Right ventricle myocardium superior (tissue), 1 donor: Measurements from ENCODE around the gene RUFY3. TPM values are rescaled to one million over a fixed set of nuclear protein-coding genes. Genes with fewer than 3 reads are reported as not detected.
A peak's percentile ranks its signal among the peaks of the same experiment; 100 is the strongest.
"Not testable (repeated sequence)": the region's sequence is repeated elsewhere in the genome, so short reads cannot be mapped to it uniquely, and the experiment has no call there.

Experiments
- ATAC-seq: fragments of 200-7000 bp; cut with Tn5 transposase; one replicate; pipeline ENCODE4 v1.9.1; 2020; ENCODE audit warnings: mild to moderate bottlenecking; ENCODE audit not compliant: poor library complexity
- DNase-seq: peaks from one replicate; pipeline ENCODE4 v3.0.0-alpha.2; 2020
- intact Hi-C: fragments of 100-400 bp; cut with DNase I; formaldehyde crosslinking; loops from one replicate; pipeline ENCODE4 v1.11.2; 2022
- total RNA-seq: library from RNA; stranded (reverse); fragmentation: NEBNext Ultra II Directional; extraction: Animal tissue kit (Norgen Biotek cat#: 25700); gene quantifications from one replicate; pipeline ENCODE4 v1.2.1, GENCODE V29; 2021
- donor health status: DM: no; HTN: yes; CAD: no; lungs with severe emphysema.

RUFY3 gene
- total RNA-seq, 1 donor from 2014 or later: 19.4 TPM

DNA sequence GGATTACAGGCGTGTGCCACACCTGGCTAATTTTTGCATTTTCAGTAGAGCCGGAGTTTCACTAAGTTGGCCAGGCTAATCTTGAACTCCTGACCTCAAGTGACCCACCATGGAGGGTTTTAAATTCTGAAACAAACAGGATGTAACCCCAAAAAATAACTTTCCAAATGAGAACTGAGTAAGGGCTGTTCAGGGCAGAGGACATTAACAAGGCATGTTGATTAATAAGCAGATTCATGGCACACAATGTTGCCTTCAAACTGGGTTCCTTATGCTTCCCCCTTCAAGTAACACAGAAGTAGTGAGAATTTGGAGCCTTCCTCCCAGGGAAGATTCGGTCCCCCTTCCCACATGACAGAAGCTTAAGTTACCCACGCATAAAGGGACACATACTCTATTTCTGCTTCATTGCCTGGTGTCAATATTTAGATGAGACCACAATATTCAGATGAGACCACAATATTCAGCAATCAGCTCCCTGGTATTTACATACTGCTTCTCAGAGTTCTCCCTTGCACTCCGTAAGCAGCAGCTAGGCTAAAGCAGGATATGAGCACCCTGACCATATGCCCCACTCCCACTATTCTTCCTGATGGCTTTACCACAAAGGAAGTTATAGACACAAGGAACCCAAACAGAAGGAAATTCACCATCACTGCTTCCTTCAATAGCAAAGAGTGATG lies 96.5 kb downstream of the RUFY3 start:
- DNase-seq (no peak), ATAC-seq (no peak)
- intact Hi-C loops: no loop called here

DNA sequence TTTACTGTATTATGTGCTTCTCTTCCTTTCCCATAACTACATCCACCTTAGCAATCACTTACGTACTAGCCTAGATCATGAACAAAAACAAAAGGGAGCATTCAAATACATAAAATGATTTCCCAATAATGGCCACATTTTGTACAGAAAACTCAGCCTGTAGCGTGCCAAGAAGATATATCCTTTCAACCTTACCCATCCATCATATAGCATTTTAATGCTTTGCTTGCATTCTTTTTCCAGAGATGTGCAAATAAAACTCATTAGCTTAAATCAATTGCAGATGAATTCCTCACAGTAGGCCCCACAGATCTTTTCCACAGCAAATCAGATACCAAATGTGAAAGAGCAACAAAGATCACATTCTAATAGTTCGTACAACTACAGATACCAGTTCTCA lies 97.2 kb downstream of the RUFY3 start:
- ATAC-seq (no peak), DNase-seq (no peak)
- intact Hi-C loops: no loop called here

DNA sequence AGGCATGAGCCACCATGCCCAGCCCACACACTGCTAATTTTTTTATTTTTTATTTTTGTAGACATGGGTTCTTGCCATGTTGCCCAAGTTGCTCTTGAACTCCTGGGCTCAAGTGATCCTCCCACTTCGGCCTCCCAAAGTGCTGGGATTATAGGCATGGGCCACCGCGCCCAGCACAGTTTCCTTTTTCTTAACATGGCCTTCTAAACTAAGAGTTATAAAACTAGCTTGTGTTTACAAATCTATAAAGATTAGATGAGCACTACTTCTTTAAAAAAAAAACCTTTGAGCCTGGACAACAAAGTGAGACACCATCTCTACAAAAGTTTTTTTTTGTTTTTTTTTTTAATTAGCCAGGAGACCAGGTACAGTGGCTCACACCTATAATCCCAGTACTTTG lies 107.3 kb downstream of the RUFY3 start:
- no peak for DNase-seq
- ATAC-seq: no peak
- intact Hi-C loops: no loop called here

- intact Hi-C loops: no loop called here
- no peak for ATAC-seq
- no peak for DNase-seq
Measured at GRCh38 chr4:70829492-70829891, 107.7 kb downstream of the RUFY3 start.

GRCh38 chr4:70830054-70830453 lies 108.3 kb downstream of the RUFY3 start:
- DNase-seq (no peak), ATAC-seq (no peak)
- intact Hi-C loops: no loop called here

- ATAC-seq: no peak
- intact Hi-C loops: no loop called here
- DNase-seq: no peak
Measured at GRCh38 chr4:70831293-70831692, 109.5 kb downstream of the RUFY3 start.

DNA sequence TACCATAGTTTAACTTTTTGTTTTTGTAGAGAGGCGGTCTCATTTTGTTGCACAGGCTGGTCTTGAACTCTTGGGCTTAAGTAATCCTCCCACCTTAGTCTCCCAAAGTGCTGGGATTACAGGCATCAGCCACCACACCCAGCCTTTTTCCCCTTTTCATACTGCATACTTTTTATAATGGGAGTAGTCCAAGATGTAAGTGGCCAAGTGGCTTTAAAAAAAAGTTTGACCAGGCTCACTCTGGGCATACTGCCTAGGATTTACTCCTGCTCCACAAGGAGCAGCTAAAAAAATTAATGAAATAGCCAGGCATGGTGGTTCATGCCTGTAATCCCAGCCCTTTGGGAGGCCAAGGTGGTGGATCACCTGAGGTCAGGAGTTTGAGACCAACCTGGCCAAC lies 111.9 kb downstream of the RUFY3 start:
- ATAC-seq (no peak), DNase-seq (no peak)
- intact Hi-C loops: no loop called here

DNA sequence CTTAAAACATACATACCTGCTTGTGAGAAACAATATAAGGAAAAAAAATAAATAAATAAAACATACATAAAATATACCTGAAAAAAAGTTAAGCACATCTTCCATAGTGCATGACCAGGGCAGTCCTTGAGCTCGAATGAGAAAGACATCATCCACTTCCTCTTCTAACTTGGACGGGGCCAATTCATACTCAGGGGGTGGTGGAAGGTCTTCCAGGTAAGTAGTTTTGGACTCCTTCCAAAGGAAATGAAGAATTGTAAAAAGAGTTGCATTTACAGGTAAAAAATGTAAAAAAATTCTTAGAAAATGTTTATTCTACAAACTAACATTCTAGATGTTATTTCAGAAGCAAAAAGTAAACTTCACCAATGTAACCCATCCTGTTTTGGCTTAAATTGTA lies 114.3 kb downstream of the RUFY3 start:
- DNase-seq (no peak), ATAC-seq (no peak)
- intact Hi-C loops: no loop called here

GRCh38 chr4:70838204-70838603 lies 116.4 kb downstream of the RUFY3 start:
- no peak for ATAC-seq
- intact Hi-C loops: no loop called here

GRCh38 chr4:70838666-70839588 lies 117.2 kb downstream of the RUFY3 start:
- intact Hi-C loops: no loop called here
- DNase-seq (peak; percentile 75), ATAC-seq (peak; percentile 76)

More at GRCh38 chr4:70838204-70838603, 116.4 kb downstream of the RUFY3 start:
- no peak for DNase-seq

DNA sequence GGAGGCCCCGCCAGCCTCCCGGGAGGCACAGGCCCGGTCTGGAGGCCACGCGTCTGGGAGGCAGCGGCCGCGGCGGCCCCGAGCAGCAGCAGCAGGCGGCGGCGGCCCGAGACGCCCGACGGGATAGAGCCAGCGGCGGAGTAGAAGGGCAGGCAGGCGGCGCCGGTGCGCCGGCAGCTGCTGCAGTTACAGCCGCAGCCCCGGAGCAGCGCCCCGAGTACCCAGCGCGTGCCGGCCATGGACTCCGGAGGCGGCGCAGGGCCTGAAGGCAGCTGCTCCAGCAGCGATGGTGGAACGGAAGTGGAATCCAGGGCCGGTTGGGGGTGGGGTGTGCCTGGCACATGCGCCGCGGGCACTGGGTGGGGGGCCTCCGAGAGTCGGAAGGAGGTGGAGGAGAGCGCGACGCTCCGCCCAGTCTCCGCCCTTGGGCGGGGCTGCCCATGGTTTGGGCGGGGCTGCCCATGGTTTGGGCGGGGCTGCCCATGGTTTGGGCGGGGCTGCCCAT lies 117.9 kb downstream of the RUFY3 start, which contains the start of gene GRSF1:
Gene GRSF1 (minus strand): TSS at position 302 of the 505 bp plus-strand sequence. CDS start 63 bp downstream, at position 239.
- peak; percentile 95 for DNase-seq
- peak; percentile 94 for ATAC-seq
- intact Hi-C loops: no loop called here

DNA sequence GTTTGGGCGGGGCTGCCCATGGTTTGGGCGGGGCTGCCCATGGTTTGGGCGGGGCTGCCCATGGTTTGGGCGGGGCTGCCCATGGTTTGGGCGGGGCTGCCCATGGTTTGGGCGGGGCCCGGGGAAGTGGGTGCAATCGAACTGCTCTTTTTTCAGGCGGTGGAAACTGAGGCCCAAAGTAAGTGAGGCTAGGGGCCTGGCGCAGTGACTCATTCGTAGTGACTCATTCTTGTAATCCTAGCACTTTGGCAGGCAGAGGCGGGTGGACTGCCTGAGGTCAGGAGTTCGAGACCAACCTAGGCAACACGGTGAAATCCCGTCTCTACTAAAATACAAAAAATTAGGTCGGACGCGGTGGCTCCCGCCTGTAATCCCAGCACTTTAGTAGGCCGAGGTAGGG lies 118.4 kb downstream of the RUFY3 start:
- intact Hi-C loops: not testable (repeated sequence)
- peak; percentile 72 for DNase-seq
- ATAC-seq: peak; percentile 4

DNA sequence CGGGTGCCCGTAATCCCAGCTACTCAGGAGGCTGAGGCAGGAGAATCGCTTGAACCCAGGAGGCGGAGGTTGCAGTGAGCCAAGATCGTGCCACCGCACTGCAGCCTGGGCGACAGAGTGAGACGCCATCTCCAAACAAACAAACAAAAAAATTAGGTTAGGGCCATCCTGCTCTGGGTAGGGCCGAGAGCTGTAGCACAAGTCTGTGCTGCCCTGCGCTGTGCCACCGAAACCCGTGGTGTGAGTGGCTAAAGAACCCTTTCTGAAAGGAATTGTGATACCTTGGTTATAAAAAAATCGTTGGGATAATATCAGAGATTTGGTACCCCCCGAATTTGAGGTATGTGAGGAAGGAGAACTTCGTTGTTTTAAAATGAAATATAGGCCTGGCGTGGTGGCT lies 118.9 kb downstream of the RUFY3 start:
- DNase-seq: peak; percentile 43
- intact Hi-C loops, ATAC-seq: not testable (repeated sequence)

- intact Hi-C loops: no loop called here
- ATAC-seq (no peak), DNase-seq (no peak)
Measured at GRCh38 chr4:70841211-70841610, 119.4 kb downstream of the RUFY3 start.

DNA sequence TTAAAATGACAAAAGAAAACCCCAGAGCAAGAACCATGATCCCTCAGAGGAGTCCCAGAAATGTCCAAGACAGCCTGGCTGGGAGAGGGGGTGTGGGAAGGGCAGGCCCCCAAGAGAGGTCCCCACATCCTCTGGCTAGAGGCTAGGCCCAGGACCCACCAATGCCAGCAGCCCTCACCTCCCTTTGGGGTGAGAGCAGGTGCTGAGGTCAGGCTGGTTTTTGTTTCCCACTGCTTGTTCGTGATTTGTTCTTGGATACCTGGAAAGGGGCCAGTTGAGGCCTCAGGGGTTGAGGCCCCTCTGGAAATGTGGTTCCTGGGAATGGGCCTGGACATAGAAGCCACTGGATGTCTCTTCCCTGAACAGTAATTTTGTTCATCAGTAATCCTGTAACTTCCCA lies 120.2 kb downstream of the RUFY3 start:
- ATAC-seq: no peak
- intact Hi-C loops: no loop called here
- no peak for DNase-seq

DNA sequence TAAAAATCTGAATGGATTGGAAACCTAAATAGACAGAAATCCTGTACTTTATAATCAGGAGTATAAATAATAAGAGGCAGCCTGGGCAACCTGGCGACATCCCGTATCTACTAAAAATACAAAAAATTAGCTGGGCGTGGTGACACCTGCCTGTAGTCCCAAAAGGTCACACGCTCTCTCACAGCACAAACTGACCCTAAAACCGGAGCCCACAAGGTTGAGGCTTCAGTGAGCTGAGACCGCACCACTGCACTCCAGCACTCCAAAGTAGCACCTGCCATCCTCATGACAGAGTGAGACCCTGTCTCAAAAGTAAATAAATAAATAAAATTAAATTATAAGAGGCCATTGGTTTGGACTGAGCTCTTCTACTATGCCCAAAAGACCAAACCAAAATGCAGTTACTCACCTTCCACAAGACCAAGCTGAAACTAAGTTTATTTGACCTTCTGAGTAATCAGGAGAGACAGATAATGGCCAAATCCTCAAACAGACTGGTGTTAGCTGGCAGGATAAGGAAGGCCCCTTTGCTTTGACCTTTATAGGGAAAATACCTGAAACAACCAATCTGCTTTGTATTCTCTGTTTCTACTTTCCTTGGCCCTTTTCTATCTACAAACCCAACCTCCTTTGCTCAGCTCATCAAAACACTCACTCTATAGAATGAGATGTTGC lies 121.1 kb downstream of the RUFY3 start:
- intact Hi-C loops: no loop called here
- ATAC-seq (no peak), DNase-seq (no peak)

GRCh38 chr4:70844180-70844579 lies 122.4 kb downstream of the RUFY3 start:
- no peak for DNase-seq
- intact Hi-C loops: no loop called here
- ATAC-seq: no peak

- intact Hi-C loops: no loop called here
- DNase-seq (no peak), ATAC-seq (no peak)
Measured at GRCh38 chr4:70849291-70849690, 127.5 kb downstream of the RUFY3 start.

GRCh38 chr4:70855464-70855863 lies 133.7 kb downstream of the RUFY3 start:
- intact Hi-C loops: no loop called here
- no peak for ATAC-seq
- no peak for DNase-seq
